ENCODE data around the gene PKDCC.

PKDCC gene

GRCh38 chr2:42098571-42099437 lies 51.0 kb downstream of the PKDCC start:
- H3K4me3 ChIP-seq (ENCODE audit: low read depth in 1 of 2, low read length in 2 of 2) = no peak overlapping the region
- H3K27ac ChIP-seq (ENCODE audit: low read depth, low read length) = peak overlapping the region; percentile 20

GRCh38 chr2:42099438-42100173 lies 51.8 kb downstream of the PKDCC start:
- Histone ChIP-seq H3K27ac (ENCODE audit: low read depth, low read length) (peak overlapping the region; percentile 20), H3K4me3 (ENCODE audit: low read depth in 1 of 2, low read length in 2 of 2) (no peak overlapping the region), H3K9me3 (ENCODE audit: control insufficient read depth in 1 of 2, low read length in 2 of 2) (no peaks in the 10 kb centered on the region), H3K27me3 (ENCODE audit: control insufficient read depth in 1 of 2, insufficient read depth in 2 of 2, low read length in 2 of 2) (no peaks in the 10 kb centered on the region), H3K4me1 (ENCODE audit: control insufficient read depth in 1 of 2, insufficient read depth in 2 of 2, low read length in 2 of 2) (peaks cover 23 to 26% of the 10 kb centered on the region in 2 donors), H3K36me3 (ENCODE audit: control insufficient read depth in 1 of 2, insufficient read depth in 2 of 2, low read length in 2 of 2) (no peaks in the 10 kb centered on the region), H3K9ac (ENCODE audit: low read depth in 1 of 2, low read length in 2 of 2) (no peak overlapping the region)

More at GRCh38 chr2:42098571-42099437, 51.0 kb downstream of the PKDCC start:
- no peaks in the 10 kb centered on the region for H3K36me3 ChIP-seq (ENCODE audit: control insufficient read depth in 1 of 2, insufficient read depth in 2 of 2, low read length in 2 of 2)
- H3K9ac ChIP-seq (ENCODE audit: low read depth in 1 of 2, low read length in 2 of 2) = no peak overlapping the region
- no peaks in the 10 kb centered on the region for H3K9me3 ChIP-seq (ENCODE audit: control insufficient read depth in 1 of 2, low read length in 2 of 2)
- H3K27me3 ChIP-seq (ENCODE audit: control insufficient read depth in 1 of 2, insufficient read depth in 2 of 2, low read length in 2 of 2) = no peaks in the 10 kb centered on the region
- peaks cover 17 to 18% of the 10 kb centered on the region in 2 donors for H3K4me1 ChIP-seq (ENCODE audit: control insufficient read depth in 1 of 2, insufficient read depth in 2 of 2, low read length in 2 of 2)

GRCh38 chr2:42100683-42101205 lies 52.9 kb downstream of the PKDCC start:
- Histone ChIP-seq H3K4me3 (ENCODE audit: low read depth in 1 of 2, low read length in 2 of 2) (peak overlapping the region in 1 of 2 donors; percentile 42), H3K36me3 (ENCODE audit: control insufficient read depth in 1 of 2, insufficient read depth in 2 of 2, low read length in 2 of 2) (no peaks in the 10 kb centered on the region), H3K27me3 (ENCODE audit: control insufficient read depth in 1 of 2, insufficient read depth in 2 of 2, low read length in 2 of 2) (no peaks in the 10 kb centered on the region), H3K9me3 (ENCODE audit: control insufficient read depth in 1 of 2, low read length in 2 of 2) (no peaks in the 10 kb centered on the region), H3K4me1 (ENCODE audit: control insufficient read depth in 1 of 2, insufficient read depth in 2 of 2, low read length in 2 of 2) (peaks cover 34 to 35% of the 10 kb centered on the region in 2 donors), H3K9ac (ENCODE audit: low read depth in 1 of 2, low read length in 2 of 2) (no peak overlapping the region), H3K27ac (ENCODE audit: low read depth, low read length) (no peak overlapping the region)

GRCh38 chr2:42101206-42102023 lies 53.6 kb downstream of the PKDCC start:
- Histone ChIP-seq H3K36me3 (ENCODE audit: control insufficient read depth in 1 of 2, insufficient read depth in 2 of 2, low read length in 2 of 2) (no peaks in the 10 kb centered on the region), H3K9ac (ENCODE audit: low read depth in 1 of 2, low read length in 2 of 2) (peak overlapping the region; percentile 57 to 81), H3K4me3 (ENCODE audit: low read depth in 1 of 2, low read length in 2 of 2) (peak overlapping the region; percentile 60 to 63), H3K9me3 (ENCODE audit: control insufficient read depth in 1 of 2, low read length in 2 of 2) (no peaks in the 10 kb centered on the region), H3K27me3 (ENCODE audit: control insufficient read depth in 1 of 2, insufficient read depth in 2 of 2, low read length in 2 of 2) (no peaks in the 10 kb centered on the region), H3K4me1 (ENCODE audit: control insufficient read depth in 1 of 2, insufficient read depth in 2 of 2, low read length in 2 of 2) (peaks cover 39 to 41% of the 10 kb centered on the region in 2 donors), H3K27ac (ENCODE audit: low read depth, low read length) (peak overlapping the region; percentile 79)

GRCh38 chr2:42102024-42102590 lies 54.3 kb downstream of the PKDCC start:
- Histone ChIP-seq H3K9me3 (ENCODE audit: control insufficient read depth in 1 of 2, low read length in 2 of 2) (no peaks in the 10 kb centered on the region), H3K27ac (ENCODE audit: low read depth, low read length) (peak overlapping the region; percentile 79), H3K27me3 (ENCODE audit: control insufficient read depth in 1 of 2, insufficient read depth in 2 of 2, low read length in 2 of 2) (no peaks in the 10 kb centered on the region), H3K4me3 (ENCODE audit: low read depth in 1 of 2, low read length in 2 of 2) (peak overlapping the region; percentile 60 to 63), H3K36me3 (ENCODE audit: control insufficient read depth in 1 of 2, insufficient read depth in 2 of 2, low read length in 2 of 2) (no peaks in the 10 kb centered on the region), H3K4me1 (ENCODE audit: control insufficient read depth in 1 of 2, insufficient read depth in 2 of 2, low read length in 2 of 2) (peaks cover 40 to 46% of the 10 kb centered on the region in 2 donors), H3K9ac (ENCODE audit: low read depth in 1 of 2, low read length in 2 of 2) (peak overlapping the region; percentile 57 to 81)

- no peaks in the 10 kb centered on the region for H3K27me3 ChIP-seq (ENCODE audit: control insufficient read depth in 1 of 2, insufficient read depth in 2 of 2, low read length in 2 of 2)
- no peaks in the 10 kb centered on the region for H3K36me3 ChIP-seq (ENCODE audit: control insufficient read depth in 1 of 2, insufficient read depth in 2 of 2, low read length in 2 of 2)
- peak overlapping the region in 1 of 2 donors; percentile 57 for H3K9ac ChIP-seq (ENCODE audit: low read depth in 1 of 2, low read length in 2 of 2)
- H3K9me3 ChIP-seq (ENCODE audit: control insufficient read depth in 1 of 2, low read length in 2 of 2) = no peaks in the 10 kb centered on the region
- no peak overlapping the region for H3K4me3 ChIP-seq (ENCODE audit: low read depth in 1 of 2, low read length in 2 of 2)
- peaks cover 40 to 46% of the 10 kb centered on the region in 2 donors for H3K4me1 ChIP-seq (ENCODE audit: control insufficient read depth in 1 of 2, insufficient read depth in 2 of 2, low read length in 2 of 2)
- peak overlapping the region; percentile 79 for H3K27ac ChIP-seq (ENCODE audit: low read depth, low read length)
Observed at GRCh38 chr2:42102591-42103450, 55.0 kb downstream of the PKDCC start.

GRCh38 chr2:42103829-42104228 lies 56.0 kb downstream of the PKDCC start:
- H3K27ac ChIP-seq (ENCODE audit: low read depth, low read length) = no peak overlapping the region
- peaks cover 40 to 46% of the 10 kb centered on the region in 2 donors for H3K4me1 ChIP-seq (ENCODE audit: control insufficient read depth in 1 of 2, insufficient read depth in 2 of 2, low read length in 2 of 2)
- H3K9ac ChIP-seq (ENCODE audit: low read depth in 1 of 2, low read length in 2 of 2) = no peak overlapping the region

GRCh38 chr2:42104621-42105020 lies 56.8 kb downstream of the PKDCC start:
- peak overlapping the region in 1 of 2 donors; percentile 12 for H3K9ac ChIP-seq (ENCODE audit: low read depth in 1 of 2, low read length in 2 of 2)
- H3K27me3 ChIP-seq (ENCODE audit: control insufficient read depth in 1 of 2, insufficient read depth in 2 of 2, low read length in 2 of 2) = no peaks in the 10 kb centered on the region
- H3K4me1 ChIP-seq (ENCODE audit: control insufficient read depth in 1 of 2, insufficient read depth in 2 of 2, low read length in 2 of 2) = peaks cover 35 to 38% of the 10 kb centered on the region in 2 donors
- no peaks in the 10 kb centered on the region for H3K36me3 ChIP-seq (ENCODE audit: control insufficient read depth in 1 of 2, insufficient read depth in 2 of 2, low read length in 2 of 2)
- no peak overlapping the region for H3K27ac ChIP-seq (ENCODE audit: low read depth, low read length)
- H3K4me3 ChIP-seq (ENCODE audit: low read depth in 1 of 2, low read length in 2 of 2) = no peak overlapping the region
- no peaks in the 10 kb centered on the region for H3K9me3 ChIP-seq (ENCODE audit: control insufficient read depth in 1 of 2, low read length in 2 of 2)

More at GRCh38 chr2:42103829-42104228, 56.0 kb downstream of the PKDCC start:
- Histone ChIP-seq H3K4me3 (ENCODE audit: low read depth in 1 of 2, low read length in 2 of 2) (no peak overlapping the region), H3K27me3 (ENCODE audit: control insufficient read depth in 1 of 2, insufficient read depth in 2 of 2, low read length in 2 of 2) (no peaks in the 10 kb centered on the region), H3K36me3 (ENCODE audit: control insufficient read depth in 1 of 2, insufficient read depth in 2 of 2, low read length in 2 of 2) (no peaks in the 10 kb centered on the region), H3K9me3 (ENCODE audit: control insufficient read depth in 1 of 2, low read length in 2 of 2) (no peaks in the 10 kb centered on the region)

All from duodenal mucosa (tissue), 2 donors.